GM21381 (cell line): ENCODE measurements around the gene CNIH3.

Experiments used
- ATAC-seq: cut with Tn5 transposase; IDR thresholded peaks from one replicate; pipeline ENCODE4 v1.9.1; 2021; ENCODE audit warnings: mild to moderate bottlenecking, moderate library complexity; ENCODE audit not compliant: unreplicated experiment

CNIH3 gene

DNA sequence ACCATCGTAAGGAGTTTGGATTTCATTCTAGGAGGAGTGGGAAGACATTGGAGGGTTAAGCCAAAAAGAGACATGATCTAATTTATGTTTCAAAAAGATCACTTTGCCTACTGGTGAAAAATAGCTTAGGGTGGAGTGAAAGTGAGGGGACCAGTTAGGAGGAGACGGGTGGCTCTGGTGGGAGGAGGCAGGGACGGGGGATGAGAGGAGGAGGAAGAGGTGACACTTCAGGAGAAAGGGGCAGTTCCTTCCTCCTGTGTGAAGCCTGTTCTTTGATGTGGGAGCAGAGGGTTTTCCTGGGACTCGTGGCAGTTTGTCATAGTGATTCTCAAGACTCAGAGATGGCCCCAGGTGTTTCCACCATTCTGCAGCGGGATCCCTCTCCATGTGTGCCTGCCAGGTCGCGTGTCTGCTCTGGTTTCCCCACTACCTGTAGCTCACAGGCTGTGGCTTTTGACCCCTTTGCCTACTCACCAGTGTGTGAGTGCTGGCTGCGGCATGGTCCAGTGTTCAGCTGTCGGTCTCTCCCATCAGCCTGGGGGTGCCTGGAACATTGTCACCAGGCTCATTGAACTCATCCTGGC, 102.4 kb downstream of the CNIH3 start:
- no peak for ATAC-seq

DNA sequence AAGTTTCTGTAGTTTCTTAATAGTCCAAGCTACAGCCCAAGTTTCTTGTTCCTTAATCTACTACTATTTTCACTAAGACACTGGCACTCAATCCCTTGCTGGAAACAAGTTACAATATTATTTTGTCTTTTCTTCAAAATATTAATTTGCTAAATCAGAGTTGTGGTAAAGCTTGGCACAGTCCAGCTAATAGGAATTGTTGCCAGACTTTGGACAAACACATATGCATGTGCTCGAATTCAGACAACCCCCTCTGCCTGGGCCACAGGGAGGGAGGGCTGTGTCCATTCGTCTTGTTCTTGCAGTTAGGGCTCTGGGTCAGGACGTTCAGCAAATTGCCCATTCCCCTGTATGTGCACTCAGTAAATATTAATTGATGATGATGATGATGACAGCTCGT, 103.6 kb downstream of the CNIH3 start:
- ATAC-seq, result no peak

DNA sequence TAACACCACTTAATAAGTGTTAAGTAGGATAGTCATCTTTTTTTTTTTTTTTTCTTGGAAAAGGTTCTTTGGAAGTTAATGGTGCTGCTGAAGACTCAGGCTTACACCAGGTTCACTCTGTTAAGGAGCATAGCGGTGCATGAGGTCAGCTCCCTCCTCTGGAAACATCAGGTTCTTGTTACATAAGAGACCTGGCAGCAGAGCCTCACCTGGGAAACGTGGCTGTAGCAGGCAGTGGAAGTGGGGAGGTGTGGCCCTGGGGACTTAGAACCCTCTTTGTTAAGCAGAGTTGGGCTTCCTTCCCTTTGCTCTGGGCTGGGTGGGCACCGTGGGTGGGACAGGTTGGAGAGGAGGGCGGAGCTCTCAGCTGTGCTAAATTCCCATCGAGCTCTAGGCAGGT, 104.1 kb downstream of the CNIH3 start:
- no peak for ATAC-seq

- no peak for ATAC-seq
These were observed 104.9 kb downstream of the CNIH3 start for GRCh38 chr1:224721000-224721399.

GRCh38 chr1:224722838-224723237, 106.7 kb downstream of the CNIH3 start:
- ATAC-seq, result no peak

- no peak for ATAC-seq
These were observed 108.4 kb downstream of the CNIH3 start for GRCh38 chr1:224724566-224724965.

DNA sequence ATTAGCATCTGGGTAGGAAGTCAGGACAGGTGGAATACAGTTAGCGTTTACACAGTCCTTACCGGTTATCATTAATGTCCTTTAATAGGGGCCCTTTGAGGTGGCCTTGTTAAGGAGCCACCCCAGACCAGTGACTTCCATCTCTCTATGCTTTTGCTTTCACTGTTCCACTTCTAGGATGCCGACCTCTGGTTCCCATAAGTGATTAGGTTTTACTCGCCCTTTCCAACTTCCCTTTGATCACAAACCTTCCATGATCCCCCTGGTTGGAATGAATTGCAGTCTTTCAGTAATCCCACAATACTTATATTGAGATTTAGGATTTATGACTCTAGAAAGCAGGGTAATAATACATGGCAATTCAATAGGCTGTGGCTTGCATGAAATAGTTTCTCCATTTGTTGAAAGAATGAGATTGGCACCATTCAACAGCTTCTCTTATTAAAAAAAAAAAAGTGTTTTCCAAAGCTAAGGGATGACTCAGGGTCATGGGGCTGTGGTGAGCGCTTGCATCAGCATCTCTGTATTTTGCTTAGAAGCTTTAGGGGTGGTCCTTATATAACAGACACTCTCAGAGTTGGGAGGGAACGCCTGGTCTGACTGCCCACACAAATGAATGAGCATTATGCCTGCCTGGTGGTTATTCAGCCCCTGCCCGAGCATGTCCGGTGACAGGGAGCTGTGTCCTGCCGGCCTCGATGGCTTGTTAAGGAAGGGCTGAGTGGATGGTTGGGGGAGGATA, 110.5 kb downstream of the CNIH3 start:
- ATAC-seq, result no peak

DNA sequence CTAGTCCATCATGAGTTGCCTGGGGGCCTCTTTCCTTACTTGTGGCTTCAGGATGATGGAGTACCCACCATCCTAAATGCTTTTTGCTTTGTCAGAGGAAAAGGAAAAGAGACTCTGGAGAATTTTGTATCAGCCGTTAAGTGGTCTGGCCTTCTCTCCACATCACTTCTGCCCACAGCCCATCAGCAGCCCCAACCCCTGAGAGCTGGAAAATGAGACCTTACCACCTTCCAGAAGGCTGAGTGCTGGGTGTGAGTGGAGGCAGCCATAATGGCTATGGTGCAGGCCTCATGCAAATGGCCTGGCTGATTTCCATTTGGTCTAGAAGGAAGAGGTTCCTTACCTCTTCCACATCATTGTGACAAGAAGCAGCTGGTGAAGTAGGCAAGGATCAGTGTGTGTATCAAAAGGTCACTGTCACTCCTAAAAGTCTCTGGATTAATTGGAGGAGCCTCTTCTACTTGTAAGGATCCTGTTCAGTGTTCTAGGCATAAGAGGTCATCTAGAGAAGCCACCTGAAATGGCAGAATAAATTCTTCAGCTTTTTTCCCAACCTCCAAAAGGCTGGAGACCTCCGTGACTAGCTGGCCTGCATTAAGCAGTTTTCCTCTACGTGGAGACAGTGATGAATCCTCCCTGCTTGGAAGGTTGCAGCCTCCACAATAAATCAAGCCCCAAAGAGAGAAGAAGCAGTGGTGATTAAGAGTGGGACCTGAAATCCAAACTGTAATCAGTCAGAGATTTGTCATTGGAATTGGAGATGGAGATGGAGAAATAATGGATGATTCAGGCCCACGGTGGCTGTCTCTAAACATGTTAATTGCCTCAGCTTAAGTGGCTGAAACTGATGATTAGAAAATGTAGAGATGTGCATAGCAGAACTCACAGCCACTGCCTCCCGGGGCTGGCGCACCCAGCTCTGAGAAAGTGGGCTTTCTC, 111.5 kb downstream of the CNIH3 start:
- no peak for ATAC-seq

- no peak for ATAC-seq
These were observed 114.4 kb downstream of the CNIH3 start for GRCh38 chr1:224730540-224730939.

- ATAC-seq, result no peak
These were observed 114.8 kb downstream of the CNIH3 start for GRCh38 chr1:224730965-224731364.

GRCh38 chr1:224731633-224732032, 115.5 kb downstream of the CNIH3 start:
- ATAC-seq, result no peak

DNA sequence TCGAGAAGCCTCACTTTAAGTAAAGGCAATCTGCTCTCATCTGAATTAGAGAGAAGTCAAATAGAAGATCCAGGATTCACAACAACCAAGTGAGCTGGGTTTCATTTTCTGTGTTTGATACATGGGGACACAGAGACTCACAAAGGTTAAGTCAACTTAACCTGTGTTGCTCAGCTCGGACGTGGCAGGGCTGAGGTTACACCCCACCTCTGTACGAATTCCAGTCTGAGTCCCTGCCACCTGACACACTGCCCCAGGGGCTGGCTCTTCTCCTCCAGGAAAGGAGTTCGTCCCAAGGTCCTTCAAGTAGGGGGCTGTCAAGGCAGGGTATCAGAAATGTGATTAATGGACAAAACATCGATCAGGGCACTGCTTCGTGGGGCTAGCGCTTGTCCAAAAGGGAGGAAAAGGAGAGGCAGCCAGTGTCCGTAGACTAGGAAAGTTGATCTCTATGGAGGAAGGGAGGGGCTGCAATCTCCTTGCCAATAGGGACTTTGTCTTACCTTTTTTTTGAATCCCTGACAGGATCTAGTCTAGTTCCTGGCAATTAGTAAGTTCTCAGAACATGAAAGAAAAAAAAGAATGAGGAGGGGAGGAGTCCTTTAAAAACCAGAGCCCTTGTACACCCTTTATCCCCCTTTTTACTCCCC, 116.4 kb downstream of the CNIH3 start:
- no peak for ATAC-seq

DNA sequence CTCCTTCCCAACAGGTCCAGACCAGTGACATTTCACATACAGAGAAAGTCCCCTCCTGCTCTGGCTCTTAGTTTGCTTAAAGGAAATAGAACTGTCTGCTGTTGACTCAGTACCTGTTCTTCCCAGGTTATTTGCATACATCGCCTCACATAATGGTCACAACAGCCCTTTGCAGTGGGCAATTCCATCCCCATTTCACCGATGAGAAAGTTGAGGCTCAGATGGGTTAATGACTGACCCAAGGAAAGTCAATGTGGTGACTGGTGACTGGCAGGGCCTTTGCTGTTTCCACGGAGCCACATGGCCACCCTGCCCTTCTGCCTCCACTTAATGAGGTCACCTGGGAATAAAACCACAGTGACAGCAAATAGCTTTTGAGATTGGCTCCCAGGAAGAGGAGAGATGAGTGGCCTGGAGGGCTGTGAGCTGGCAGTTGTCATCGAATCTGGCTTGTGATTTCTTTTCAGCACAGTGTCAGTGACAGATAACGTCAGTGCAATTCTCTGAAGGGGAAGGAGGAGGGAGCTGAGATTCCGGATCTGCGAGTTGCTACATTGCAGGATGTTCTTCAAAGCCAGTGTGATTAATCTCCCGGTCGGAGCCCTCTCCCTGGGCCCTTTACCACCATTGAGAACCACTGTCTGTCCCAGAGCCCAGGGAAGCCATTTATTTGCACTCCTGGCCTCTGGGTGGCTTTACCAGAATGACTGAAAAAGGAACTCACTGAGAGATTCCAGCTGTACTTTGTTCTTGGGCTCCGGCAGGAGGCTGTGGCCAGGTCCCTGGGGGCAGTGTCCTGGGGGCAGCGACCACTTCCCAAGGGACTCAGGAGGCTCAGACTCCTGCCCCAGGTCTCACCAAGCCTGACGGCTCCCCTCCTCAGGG, 117.2 kb downstream of the CNIH3 start:
- ATAC-seq, result peak; percentile 59

DNA sequence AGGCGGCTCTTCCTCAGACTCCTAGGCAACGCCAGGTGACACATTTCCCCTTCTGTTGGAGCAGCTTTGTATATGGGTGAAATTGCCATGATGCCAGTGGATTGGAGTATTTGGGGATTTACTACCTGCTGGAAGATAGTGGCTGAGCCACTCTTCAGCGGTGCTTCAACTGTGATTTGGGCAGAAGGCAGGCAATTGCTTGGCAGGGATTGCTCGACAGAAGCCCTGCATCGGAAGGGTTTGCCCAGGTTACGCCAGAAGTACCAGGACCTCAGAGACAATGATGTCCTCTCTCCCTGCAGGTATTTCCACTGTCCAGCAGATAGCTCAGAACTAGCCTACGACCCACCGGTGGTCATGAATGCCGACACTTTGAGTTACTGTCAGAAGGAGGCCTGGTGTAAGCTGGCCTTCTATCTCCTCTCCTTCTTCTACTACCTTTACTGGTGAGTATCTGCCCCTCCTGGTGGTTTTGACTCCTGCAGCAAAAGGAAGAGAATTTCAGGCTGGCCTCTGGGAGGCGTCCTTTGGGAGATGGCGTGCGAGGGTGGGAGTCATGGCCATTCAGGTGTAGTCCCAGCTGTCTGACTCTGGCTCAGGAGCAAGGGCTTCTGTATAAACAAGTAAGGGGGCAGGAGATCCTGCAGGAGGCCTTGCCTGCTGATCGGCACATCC, 118.3 kb downstream of the CNIH3 start:
- no peak for ATAC-seq

DNA sequence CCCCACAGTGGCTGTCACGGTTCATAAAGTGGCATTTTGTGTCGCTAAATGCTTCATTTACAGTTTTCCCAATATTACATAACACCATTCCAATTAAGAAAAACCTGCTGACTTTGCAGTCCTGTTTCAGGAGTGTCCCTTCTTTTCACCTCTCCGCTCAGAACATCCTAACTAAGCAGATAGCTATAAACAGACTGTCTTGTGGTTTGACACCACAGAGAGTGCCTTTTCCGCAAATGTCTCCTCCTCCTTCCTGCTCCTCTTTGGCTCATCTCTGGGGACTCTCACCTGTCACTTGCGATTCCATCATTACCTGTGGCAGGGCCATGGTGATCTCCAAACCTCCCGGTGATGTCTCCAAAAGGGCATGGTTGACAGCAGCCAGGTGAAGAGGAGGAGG, 119.0 kb downstream of the CNIH3 start:
- ATAC-seq, result no peak

GRCh38 chr1:224736619-224737352, 120.7 kb downstream of the CNIH3 start:
- peak; percentile 41 for ATAC-seq

- no peak for ATAC-seq
These were observed 121.2 kb downstream of the CNIH3 start for GRCh38 chr1:224737353-224737727.

GRCh38 chr1:224739303-224739996, 123.3 kb downstream of the CNIH3 start:
- no peak for ATAC-seq
